GM12878 (cell line): ENCODE data around the gene APOA5. TPM values are rescaled to one million over a fixed set of nuclear protein-coding genes. Genes with fewer than 3 reads are reported as not detected.

Experiments
- ATAC-seq: fragments of 200-7000 bp; cut with Tn5 transposase; 3 replicates; pipeline ENCODE4 v1.9.1; 2020; ENCODE audit warnings: mild to moderate bottlenecking, moderate library complexity
- BruUV-seq: library from RNA; stranded (reverse); fragments of 400-500 nt; replicated peaks from 2 replicates; lab custom pipeline; 2021; lab: Mats Ljungman, UMichigan
- CTCF ChIA-PET: fragments of 300-600 bp; sonication (Branson Sonifier 250); formaldehyde crosslinking; extraction: SDS; loops from one replicate; lab custom pipeline; 2021; ENCODE audit warnings: inconsistent platforms; lab: Yijun Ruan, JAX
- POLR2A ChIA-PET: fragments of 350-600 bp; formaldehyde crosslinking; extraction: SDS; loops from one replicate; lab custom pipeline; 2021; ENCODE audit warnings: inconsistent platforms; lab: Charles Lee
- RAD21 ChIA-PET: fragments of 300-600 bp; sonication (Branson Sonifier 250); formaldehyde crosslinking; loops from one replicate; lab custom pipeline; 2023; ENCODE audit warnings: antibody characterized with exemption; ENCODE audit not compliant: unreplicated experiment; lab: Charles Lee
- SMC1A ChIA-PET: fragments of 300-600 bp; sonication (Branson Sonifier 250); formaldehyde crosslinking; loops from one replicate; lab custom pipeline; 2023; ENCODE audit not compliant: unreplicated experiment, uncharacterized antibody; lab: Charles Lee
- DNase-seq: peaks from one replicate; pipeline ENCODE4 v3.0.0-alpha.2; 2011; ENCODE audit warnings: low read depth, low spot score
- FAIRE-seq: peaks from 3 replicates; lab custom pipeline; 2011; peaks lifted over from hg19 to GRCh38; lab: Jason Lieb, UNC
- H2AFZ ChIP-seq: 2 replicates; pipeline ENCODE4 v1.6.0; 2011; ENCODE audit warnings: low read depth, low read length, control low read depth; ENCODE audit not compliant: control insufficient read depth
- H3K27ac ChIP-seq: 2 replicates; pipeline ENCODE4 v1.5.1; 2011; ENCODE audit warnings: control low read depth; ENCODE audit not compliant: control insufficient read depth, insufficient read depth
- H3K27me3 ChIP-seq, 2 experiments: replicated peaks in 1 of 2; 2 replicates each; pipeline versions ENCODE4 v1.6.0 to v1.6.1; 2011; ENCODE audit warnings: low read length in 1 of 2; ENCODE audit not compliant: control insufficient read depth in 2 of 2, insufficient read depth in 2 of 2
- H3K36me3 ChIP-seq, 2 experiments: 2 replicates each; pipeline ENCODE4 v1.5.1; 2011; ENCODE audit warnings: low read length in 1 of 2; ENCODE audit not compliant: control insufficient read depth in 2 of 2, insufficient read depth in 2 of 2
- H3K4me1 ChIP-seq: 2 replicates; pipeline ENCODE4 v1.6.1; 2011; ENCODE audit warnings: mild to moderate bottlenecking, low read length, moderate library complexity, mixed read lengths; ENCODE audit not compliant: control insufficient read depth, insufficient read depth
- H3K4me2 ChIP-seq: 2 replicates; pipeline ENCODE4 v1.6.0; 2011; ENCODE audit warnings: control low read depth; ENCODE audit not compliant: control insufficient read depth, insufficient read depth
- H3K4me3 ChIP-seq: fragments of 200-600 bp; sonication (generic); 2 replicates; pipeline ENCODE4 v1.5.1; 2016
- H3K79me2 ChIP-seq: 2 replicates; pipeline ENCODE4 v1.6.0; 2011; ENCODE audit warnings: low read length; ENCODE audit not compliant: control insufficient read depth, insufficient read depth
- H3K9ac ChIP-seq: 2 replicates; pipeline ENCODE4 v1.8.0; 2011; ENCODE audit warnings: low read length, control low read depth, mixed read lengths; ENCODE audit not compliant: control insufficient read depth, insufficient read depth
- H3K9me3 ChIP-seq: replicated peaks from 3 replicates; pipeline ENCODE4 v1.5.1; 2011; ENCODE audit warnings: mild to moderate bottlenecking, low read length; ENCODE audit not compliant: control insufficient read depth, insufficient read depth
- H4K20me1 ChIP-seq: 2 replicates; pipeline ENCODE4 v1.6.0; 2011; ENCODE audit not compliant: control insufficient read depth, insufficient read depth
- CBX3 ChIP-seq: fragments of 200-600 bp; sonication (generic); IDR thresholded peaks from 2 replicates; pipeline ENCODE4 v1.6.1; 2016; ENCODE audit warnings: low read depth, borderline replicate concordance
- IKZF2 ChIP-seq, 2 experiments: fragments of 450-650 bp; IDR thresholded peaks; 2 replicates each; pipeline ENCODE4 v1.6.1; 2017; ENCODE audit warnings: mild to moderate bottlenecking in 2 of 2, moderate library complexity in 2 of 2
- JUNB ChIP-seq: IDR thresholded peaks from 2 replicates; pipeline ENCODE4 v1.6.1; 2016; ENCODE audit warnings: antibody characterized with exemption, mild to moderate bottlenecking
- PAX5 ChIP-seq: IDR thresholded peaks from 2 replicates; pipeline ENCODE4 v1.6.1; 2011; ENCODE audit warnings: low read depth, low read length, borderline replicate concordance
- TAF1 ChIP-seq: IDR thresholded peaks from 2 replicates; pipeline ENCODE4 v1.6.1; 2011; ENCODE audit warnings: mild to moderate bottlenecking, low read depth, low read length, borderline replicate concordance
- WRNIP1 ChIP-seq: IDR thresholded peaks from 2 replicates; pipeline ENCODE4 v1.6.1; 2011; ENCODE audit warnings: low read depth, low read length, improper control_type of control experiment, borderline replicate concordance
- ZBTB33 ChIP-seq: fragments of 450-650 bp; IDR thresholded peaks from 2 replicates; pipeline ENCODE4 v1.6.1; 2017; ENCODE audit warnings: mild to moderate bottlenecking
- WGBS: methylation state at CpG from one replicate; pipeline ENCODE4 v1.1.6; 2016; ENCODE audit warnings: low lambda C conversion rate; ENCODE audit not compliant: insufficient replicate concordance, insufficient coverage; ENCODE audit errors: missing lambda C conversion rate; 5-methylcytosine and 5-hydroxymethylcytosine counted together
- in situ Hi-C: fragments of 300-500 bp; cut with MboI; formaldehyde crosslinking; loops from 9 replicates; pipeline ENCODE4 v1.14.3; 2018; ENCODE audit warnings: mixed read lengths
- intact Hi-C: fragments of 100-400 bp; cut with micrococcal nuclease; formaldehyde crosslinking; loops from one replicate; pipeline ENCODE4 v1.14.2; 2022; ENCODE audit not compliant: unreplicated experiment
- polyA plus RNA-seq, 11 experiments: library from polyadenylated mRNA; depleted of rRNA in 4 of 11; unstranded in 6 of 11; stranded (reverse) in 5 of 11; fragments of >200 nt; fragmentation: Nextera tagmentation in 4 of 11; fragmentation: Illumina TruSeq in 1 of 11; extraction: Ambion mirVana in 4 of 11; extraction: Trizol in 1 of 11; gene quantifications; 1 replicate in 1 of 11; 2 replicates in 10 of 11; pipeline versions ENCODE4 v1.2.1 to v1.2.3, GENCODE V29; 2011 to 2016; ENCODE audit warnings: inconsistent platforms in 2 of 11, missing spikeins in 2 of 11, low read depth in 1 of 11
- total RNA-seq, 4 experiments: library from RNA; depleted of rRNA in 3 of 4; stranded (reverse); fragments of >200 nt in 3 of 4; fragmentation: Illumina TruSeq in 1 of 4; extraction: Trizol in 1 of 4; gene quantifications; 2 replicates each; pipeline versions ENCODE4 v1.2.1 to v1.2.3, GENCODE V29; 2013 to 2021
- TF ChIP-seq, protein P1 (sequence below): IDR thresholded peaks from 2 replicates; pipeline ENCODE4 v1.6.1; 2011; ENCODE audit warnings: mild to moderate bottlenecking, low read depth, low read length, moderate library complexity; ENCODE audit not compliant: insufficient replicate concordance
- TF ChIP-seq, protein P2 (sequence below): fragments of 450-650 bp; IDR thresholded peaks from 2 replicates; pipeline ENCODE4 v1.6.1; 2014; ENCODE audit warnings: mild to moderate bottlenecking
- TF ChIP-seq, protein P3 (sequence below): fragments of 450-650 bp; formaldehyde crosslinking; IDR thresholded peaks from 2 replicates; pipeline ENCODE4 v1.4.0; 2022; ENCODE audit warnings: mild to moderate bottlenecking, moderate library complexity

The APOA5 gene
- total and polyA plus RNA-seq, 10 of the 15 experiments (the other 5 are each of a cell fraction or from before 2014, with no cell fraction given) = 0.15 TPM; not detected in 9

- TF ChIP-seq, protein P1, sequence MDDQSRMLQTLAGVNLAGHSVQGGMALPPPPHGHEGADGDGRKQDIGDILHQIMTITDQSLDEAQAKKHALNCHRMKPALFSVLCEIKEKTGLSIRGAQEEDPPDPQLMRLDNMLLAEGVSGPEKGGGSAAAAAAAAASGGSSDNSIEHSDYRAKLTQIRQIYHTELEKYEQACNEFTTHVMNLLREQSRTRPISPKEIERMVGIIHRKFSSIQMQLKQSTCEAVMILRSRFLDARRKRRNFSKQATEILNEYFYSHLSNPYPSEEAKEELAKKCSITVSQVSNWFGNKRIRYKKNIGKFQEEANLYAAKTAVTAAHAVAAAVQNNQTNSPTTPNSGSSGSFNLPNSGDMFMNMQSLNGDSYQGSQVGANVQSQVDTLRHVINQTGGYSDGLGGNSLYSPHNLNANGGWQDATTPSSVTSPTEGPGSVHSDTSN = no peak
- TF ChIP-seq JUNB = no peak
- TF ChIP-seq, protein P2, sequence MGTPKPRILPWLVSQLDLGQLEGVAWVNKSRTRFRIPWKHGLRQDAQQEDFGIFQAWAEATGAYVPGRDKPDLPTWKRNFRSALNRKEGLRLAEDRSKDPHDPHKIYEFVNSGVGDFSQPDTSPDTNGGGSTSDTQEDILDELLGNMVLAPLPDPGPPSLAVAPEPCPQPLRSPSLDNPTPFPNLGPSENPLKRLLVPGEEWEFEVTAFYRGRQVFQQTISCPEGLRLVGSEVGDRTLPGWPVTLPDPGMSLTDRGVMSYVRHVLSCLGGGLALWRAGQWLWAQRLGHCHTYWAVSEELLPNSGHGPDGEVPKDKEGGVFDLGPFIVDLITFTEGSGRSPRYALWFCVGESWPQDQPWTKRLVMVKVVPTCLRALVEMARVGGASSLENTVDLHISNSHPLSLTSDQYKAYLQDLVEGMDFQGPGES = no peak
These were observed 40.2 kb upstream of the APOA5 start (continued) for GRCh38 chr11:116831790-116832349.

GRCh38 chr11:116830184-116830912 lies 38.7 kb upstream of the APOA5 start:
- H2AFZ ChIP-seq = no peak overlapping the region
- H3K9ac ChIP-seq = no peak overlapping the region
- H3K9me3 ChIP-seq = no peaks in the 10 kb centered on the region
- WGBS = 43% methylated on average over 16 of the region's 17 CpGs
- H3K79me2 ChIP-seq = no peaks in the 10 kb centered on the region
- H3K27me3 ChIP-seq = no peaks in the 10 kb centered on the region
- ChIA-PET POLR2A (no interaction called here), SMC1A (no interaction called here), CTCF (interaction anchor here (1.1 kb wide), 1 partner anchor 276 kb away, joined by 3 read pairs; no protein-coding TSS in a partner anchor)
- no TSS peak for BruUV-seq
- intact Hi-C loops (no loop called here), in situ Hi-C loops (no loop called here)
- H3K4me1 ChIP-seq = peaks cover 3% of the 10 kb centered on the region; the same call in 1 of the 2 replicates
- DNase-seq (no peak), ATAC-seq (no peak)
- no peaks in the 10 kb centered on the region for H3K36me3 ChIP-seq
- no peaks in the 10 kb centered on the region for H4K20me1 ChIP-seq
- no peak overlapping the region for H3K4me3 ChIP-seq
- H3K4me2 ChIP-seq = no peak overlapping the region
- TF ChIP-seq PAX5 (no peak), WRNIP1 (no peak), JUNB (no peak), IKZF2 (IDR thresholded peaks at IDR 0.05) (no peak), ZBTB33 (no peak), CBX3 (no peak), TAF1 (no peak)
- TF ChIP-seq, protein P3, sequence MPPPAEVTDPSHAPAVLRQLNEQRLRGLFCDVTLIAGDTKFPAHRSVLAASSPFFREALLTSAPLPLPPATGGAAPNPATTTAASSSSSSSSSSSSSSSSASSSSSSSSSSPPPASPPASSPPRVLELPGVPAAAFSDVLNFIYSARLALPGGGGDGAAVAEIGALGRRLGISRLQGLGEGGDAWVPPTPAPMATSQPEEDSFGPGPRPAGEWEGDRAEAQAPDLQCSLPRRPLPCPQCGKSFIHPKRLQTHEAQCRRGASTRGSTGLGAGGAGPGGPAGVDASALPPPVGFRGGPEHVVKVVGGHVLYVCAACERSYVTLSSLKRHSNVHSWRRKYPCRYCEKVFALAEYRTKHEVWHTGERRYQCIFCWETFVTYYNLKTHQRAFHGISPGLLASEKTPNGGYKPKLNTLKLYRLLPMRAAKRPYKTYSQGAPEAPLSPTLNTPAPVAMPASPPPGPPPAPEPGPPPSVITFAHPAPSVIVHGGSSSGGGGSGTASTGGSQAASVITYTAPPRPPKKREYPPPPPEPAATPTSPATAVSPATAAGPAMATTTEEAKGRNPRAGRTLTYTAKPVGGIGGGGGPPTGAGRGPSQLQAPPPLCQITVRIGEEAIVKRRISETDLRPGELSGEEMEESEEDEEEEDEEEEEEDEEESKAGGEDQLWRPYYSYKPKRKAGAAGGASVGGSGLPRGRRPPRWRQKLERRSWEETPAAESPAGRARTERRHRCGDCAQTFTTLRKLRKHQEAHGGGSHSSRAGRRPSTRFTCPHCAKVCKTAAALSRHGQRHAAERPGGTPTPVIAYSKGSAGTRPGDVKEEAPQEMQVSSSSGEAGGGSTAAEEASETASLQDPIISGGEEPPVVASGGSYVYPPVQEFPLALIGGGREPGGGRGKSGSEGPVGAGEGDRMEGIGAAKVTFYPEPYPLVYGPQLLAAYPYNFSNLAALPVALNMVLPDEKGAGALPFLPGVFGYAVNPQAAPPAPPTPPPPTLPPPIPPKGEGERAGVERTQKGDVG = no peak
- TF ChIP-seq, all 136 proteins: peak for 0
- H3K27ac ChIP-seq = no peak overlapping the region
- FAIRE-seq = no peak
- RAD21 ChIA-PET = interaction anchor here (0.6 kb wide), 1 partner anchor 30 kb away, joined by 3 read pairs; no protein-coding TSS in a partner anchor
